Posterior vena cava (tissue), 2 donors: ENCODE data around the gene HDGF. TPM values are rescaled to one million over a fixed set of nuclear protein-coding genes. Genes with fewer than 3 reads are reported as not detected.

ENCODE experiments used
- DNase-seq: peaks from one replicate; pipeline ENCODE4 v3.0.0-alpha.2; 2020; ENCODE audit warnings: low spot score
- intact Hi-C, 2 donors: fragments of 100-400 bp; cut with DNase I; formaldehyde crosslinking; loops; one replicate each; pipeline versions ENCODE4 v1.14.1 to v1.14.2; 2022 to 2023
- total RNA-seq, 2 donors: library from RNA; stranded (reverse); fragmentation: NEBNext Ultra II Directional; extraction: Animal tissue kit (Norgen Biotek cat#: 25700); gene quantifications; one replicate each; pipeline ENCODE4 v1.2.1, GENCODE V29; 2021
- donor health status: DM: yes; HTN: yes; CAD: no.
- donor health status: DM: yes; HTN: yes; CAD: no.

The HDGF gene
- total RNA-seq, 2 donors from 2014 or later, result 101 to 126 TPM

GRCh38 chr1:156749419-156750118 is 1.9 kb downstream of the HDGF start:
- intact Hi-C loops, result no loop called here
- peak; percentile 57 for DNase-seq

GRCh38 chr1:156748670-156749418 is 2.6 kb downstream of the HDGF start:
- intact Hi-C loops, result no loop called here
- peak; percentile 88 for DNase-seq

GRCh38 chr1:156747742-156748669 is 3.5 kb downstream of the HDGF start:
- intact Hi-C loops, result no loop called here
- peak; percentile 67 for DNase-seq

- intact Hi-C loops, result no loop called here
- DNase-seq, result peak; percentile 97
Observed at GRCh38 chr1:156746728-156747631, 4.5 kb downstream of the HDGF start.

- intact Hi-C loops, result no loop called here
- no peak for DNase-seq
Observed at GRCh38 chr1:156746406-156746727, 5.1 kb downstream of the HDGF start.

- intact Hi-C loops, result no loop called here
- no peak for DNase-seq
Observed at GRCh38 chr1:156745881-156746280, 5.6 kb downstream of the HDGF start.

- peak; percentile 58 for DNase-seq
Observed at GRCh38 chr1:156744786-156745419, 6.6 kb downstream of the HDGF start.

GRCh38 chr1:156744344-156744743 is 7.1 kb downstream of the HDGF start:
- intact Hi-C loops, result no loop called here
- DNase-seq, result peak; percentile 65

More at GRCh38 chr1:156744786-156745419, 6.6 kb downstream of the HDGF start:
- intact Hi-C loops, result no loop called here

- intact Hi-C loops, result no loop called here
- DNase-seq, result no peak
Observed at GRCh38 chr1:156743367-156744302, 7.8 kb downstream of the HDGF start.

GRCh38 chr1:156742801-156743200 is 8.7 kb downstream of the HDGF start:
- intact Hi-C loops, result no loop called here
- no peak for DNase-seq

- intact Hi-C loops, result no loop called here
- DNase-seq, result no peak
Observed at GRCh38 chr1:156742017-156742416, 9.5 kb downstream of the HDGF start.

GRCh38 chr1:156741481-156741983 is 9.9 kb downstream of the HDGF start:
- DNase-seq, result no peak
- intact Hi-C loops, result no loop called here

- intact Hi-C loops, result no loop called here
- DNase-seq, result peak; percentile 99
Observed at GRCh38 chr1:156740741-156741480, 10.6 kb downstream of the HDGF start, which contains the start of gene MRPL24. MRPL24 (minus strand) TSS chr1:156741088; CDS start chr1:156738704, 2,384 bp downstream.

- no peak for DNase-seq
- intact Hi-C loops, result no loop called here
Observed at GRCh38 chr1:156740237-156740740, 11.2 kb downstream of the HDGF start.

GRCh38 chr1:156738916-156739315 is 12.6 kb downstream of the HDGF start:
- DNase-seq, result no peak
- intact Hi-C loops, result no loop called here

- intact Hi-C loops, result no loop called here
- no peak for DNase-seq
Observed at GRCh38 chr1:156738407-156738806, 13.1 kb downstream of the HDGF start.
